WTC11 (cell line): ENCODE data around the gene PTPN3.

Experiments
- CBFB ChIP-seq: sonication (generic); formaldehyde crosslinking; IDR thresholded peaks from 2 replicates; pipeline ENCODE4 v1.8.1; 2022; ENCODE audit warnings: mild to moderate bottlenecking, low read depth, missing genetic modification reagents
- NR3C1 ChIP-seq: sonication (generic); formaldehyde crosslinking; conservative IDR thresholded peaks from 2 replicates; pipeline ENCODE4 v1.8.1; 2023; ENCODE audit warnings: low read depth, mild to moderate bottlenecking, missing genetic modification reagents
- TF ChIP-seq, protein P1 (sequence below): fragments of 200-600 bp; IDR thresholded peaks from 2 replicates; pipeline ENCODE4 v1.8.0; 2022; ENCODE audit warnings: antibody characterized with exemption
- TF ChIP-seq, protein P2 (sequence below): sonication (generic); formaldehyde crosslinking; IDR thresholded peaks from 2 replicates; pipeline ENCODE4 v1.8.1; 2022; ENCODE audit warnings: low read depth, mild to moderate bottlenecking, moderate library complexity, missing genetic modification reagents, borderline replicate concordance
- TF ChIP-seq, protein P3 (sequence below): sonication (generic); formaldehyde crosslinking; IDR thresholded peaks from 2 replicates; pipeline ENCODE4 v1.8.0; 2022; ENCODE audit warnings: missing genetic modification reagents
- TF ChIP-seq, protein P4 (sequence below): sonication (generic); formaldehyde crosslinking; IDR thresholded peaks from 2 replicates; pipeline ENCODE4 v1.8.1; 2023; ENCODE audit warnings: mild to moderate bottlenecking, missing genetic modification reagents, moderate library complexity

DNA sequence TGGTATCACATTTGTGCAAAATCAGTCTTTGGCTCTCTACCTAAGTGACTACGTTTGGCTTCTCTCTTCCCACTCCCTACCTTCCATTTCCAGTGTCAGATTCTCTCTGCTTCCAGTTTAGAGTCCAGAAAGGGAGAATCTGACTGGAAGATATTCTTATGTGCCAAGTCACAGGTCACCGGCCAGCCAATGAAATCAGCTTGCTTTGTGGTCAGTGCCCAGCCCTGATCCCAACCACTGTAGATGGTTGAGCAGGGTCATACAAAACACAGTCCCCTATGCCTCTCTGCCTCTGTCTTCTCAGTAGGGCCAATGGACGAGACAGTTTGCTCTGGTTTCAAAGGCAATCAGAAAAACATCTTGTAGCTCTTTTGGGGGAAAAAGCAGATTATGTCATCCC lies 161.7 kb downstream of the PTPN3 start:
- TF ChIP-seq, protein P1, sequence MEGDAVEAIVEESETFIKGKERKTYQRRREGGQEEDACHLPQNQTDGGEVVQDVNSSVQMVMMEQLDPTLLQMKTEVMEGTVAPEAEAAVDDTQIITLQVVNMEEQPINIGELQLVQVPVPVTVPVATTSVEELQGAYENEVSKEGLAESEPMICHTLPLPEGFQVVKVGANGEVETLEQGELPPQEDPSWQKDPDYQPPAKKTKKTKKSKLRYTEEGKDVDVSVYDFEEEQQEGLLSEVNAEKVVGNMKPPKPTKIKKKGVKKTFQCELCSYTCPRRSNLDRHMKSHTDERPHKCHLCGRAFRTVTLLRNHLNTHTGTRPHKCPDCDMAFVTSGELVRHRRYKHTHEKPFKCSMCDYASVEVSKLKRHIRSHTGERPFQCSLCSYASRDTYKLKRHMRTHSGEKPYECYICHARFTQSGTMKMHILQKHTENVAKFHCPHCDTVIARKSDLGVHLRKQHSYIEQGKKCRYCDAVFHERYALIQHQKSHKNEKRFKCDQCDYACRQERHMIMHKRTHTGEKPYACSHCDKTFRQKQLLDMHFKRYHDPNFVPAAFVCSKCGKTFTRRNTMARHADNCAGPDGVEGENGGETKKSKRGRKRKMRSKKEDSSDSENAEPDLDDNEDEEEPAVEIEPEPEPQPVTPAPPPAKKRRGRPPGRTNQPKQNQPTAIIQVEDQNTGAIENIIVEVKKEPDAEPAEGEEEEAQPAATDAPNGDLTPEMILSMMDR = no peak
- TF ChIP-seq NR3C1 = no peak
- TF ChIP-seq, protein P2, sequence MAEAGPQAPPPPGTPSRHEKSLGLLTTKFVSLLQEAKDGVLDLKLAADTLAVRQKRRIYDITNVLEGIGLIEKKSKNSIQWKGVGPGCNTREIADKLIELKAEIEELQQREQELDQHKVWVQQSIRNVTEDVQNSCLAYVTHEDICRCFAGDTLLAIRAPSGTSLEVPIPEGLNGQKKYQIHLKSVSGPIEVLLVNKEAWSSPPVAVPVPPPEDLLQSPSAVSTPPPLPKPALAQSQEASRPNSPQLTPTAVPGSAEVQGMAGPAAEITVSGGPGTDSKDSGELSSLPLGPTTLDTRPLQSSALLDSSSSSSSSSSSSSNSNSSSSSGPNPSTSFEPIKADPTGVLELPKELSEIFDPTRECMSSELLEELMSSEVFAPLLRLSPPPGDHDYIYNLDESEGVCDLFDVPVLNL (CRISPR knock-in tag) = no peak
- no peak for TF ChIP-seq CBFB (CRISPR knock-in tag)
- TF ChIP-seq, protein P3, sequence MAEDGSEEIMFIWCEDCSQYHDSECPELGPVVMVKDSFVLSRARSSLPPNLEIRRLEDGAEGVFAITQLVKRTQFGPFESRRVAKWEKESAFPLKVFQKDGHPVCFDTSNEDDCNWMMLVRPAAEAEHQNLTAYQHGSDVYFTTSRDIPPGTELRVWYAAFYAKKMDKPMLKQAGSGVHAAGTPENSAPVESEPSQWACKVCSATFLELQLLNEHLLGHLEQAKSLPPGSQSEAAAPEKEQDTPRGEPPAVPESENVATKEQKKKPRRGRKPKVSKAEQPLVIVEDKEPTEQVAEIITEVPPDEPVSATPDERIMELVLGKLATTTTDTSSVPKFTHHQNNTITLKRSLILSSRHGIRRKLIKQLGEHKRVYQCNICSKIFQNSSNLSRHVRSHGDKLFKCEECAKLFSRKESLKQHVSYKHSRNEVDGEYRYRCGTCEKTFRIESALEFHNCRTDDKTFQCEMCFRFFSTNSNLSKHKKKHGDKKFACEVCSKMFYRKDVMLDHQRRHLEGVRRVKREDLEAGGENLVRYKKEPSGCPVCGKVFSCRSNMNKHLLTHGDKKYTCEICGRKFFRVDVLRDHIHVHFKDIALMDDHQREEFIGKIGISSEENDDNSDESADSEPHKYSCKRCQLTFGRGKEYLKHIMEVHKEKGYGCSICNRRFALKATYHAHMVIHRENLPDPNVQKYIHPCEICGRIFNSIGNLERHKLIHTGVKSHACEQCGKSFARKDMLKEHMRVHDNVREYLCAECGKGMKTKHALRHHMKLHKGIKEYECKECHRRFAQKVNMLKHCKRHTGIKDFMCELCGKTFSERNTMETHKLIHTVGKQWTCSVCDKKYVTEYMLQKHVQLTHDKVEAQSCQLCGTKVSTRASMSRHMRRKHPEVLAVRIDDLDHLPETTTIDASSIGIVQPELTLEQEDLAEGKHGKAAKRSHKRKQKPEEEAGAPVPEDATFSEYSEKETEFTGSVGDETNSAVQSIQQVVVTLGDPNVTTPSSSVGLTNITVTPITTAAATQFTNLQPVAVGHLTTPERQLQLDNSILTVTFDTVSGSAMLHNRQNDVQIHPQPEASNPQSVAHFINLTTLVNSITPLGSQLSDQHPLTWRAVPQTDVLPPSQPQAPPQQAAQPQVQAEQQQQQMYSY (CRISPR knock-in tag) = no peak
- TF ChIP-seq, protein P4, sequence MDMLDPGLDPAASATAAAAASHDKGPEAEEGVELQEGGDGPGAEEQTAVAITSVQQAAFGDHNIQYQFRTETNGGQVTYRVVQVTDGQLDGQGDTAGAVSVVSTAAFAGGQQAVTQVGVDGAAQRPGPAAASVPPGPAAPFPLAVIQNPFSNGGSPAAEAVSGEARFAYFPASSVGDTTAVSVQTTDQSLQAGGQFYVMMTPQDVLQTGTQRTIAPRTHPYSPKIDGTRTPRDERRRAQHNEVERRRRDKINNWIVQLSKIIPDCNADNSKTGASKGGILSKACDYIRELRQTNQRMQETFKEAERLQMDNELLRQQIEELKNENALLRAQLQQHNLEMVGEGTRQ (CRISPR knock-in tag) = no peak
